Renal cortical epithelial cell (primary cell): ENCODE results near the gene TOR1A. TPM values are rescaled to one million over a fixed set of nuclear protein-coding genes. Genes with fewer than 3 reads are reported as not detected.

Experiments
- DNase-seq: peaks from one replicate; pipeline ENCODE4 v3.0.0-alpha.2; 2011; ENCODE audit warnings: low read depth
- total RNA-seq: library from RNA; depleted of rRNA; stranded (reverse); fragments of >200 nt; gene quantifications from 2 replicates; pipeline ENCODE4 v1.2.3, GENCODE V29; 2014

Gene TOR1A
- total RNA-seq, 1 donor from 2014 or later = 48.4 TPM

DNA sequence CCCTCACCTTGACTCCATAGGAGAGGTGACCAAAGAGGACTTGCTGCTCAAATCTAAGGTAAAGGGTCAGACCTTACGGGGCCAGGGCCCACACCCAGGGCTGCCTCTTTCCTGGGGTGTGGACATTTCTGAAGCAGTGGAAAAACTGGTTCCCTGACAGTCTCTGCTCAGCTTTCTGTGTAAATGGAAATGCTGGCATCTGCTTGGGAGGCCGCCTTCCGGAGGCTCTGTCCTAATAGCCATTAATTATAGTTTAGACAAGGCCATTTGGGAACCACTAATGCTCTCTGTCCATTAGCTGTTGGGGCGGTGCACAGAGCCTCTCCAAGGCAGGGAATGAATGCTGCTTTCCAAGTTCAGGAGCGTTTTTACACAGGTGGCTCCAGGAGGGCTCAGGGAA, 28.6 kb upstream of the TOR1A start:
- DNase-seq = no peak

DNA sequence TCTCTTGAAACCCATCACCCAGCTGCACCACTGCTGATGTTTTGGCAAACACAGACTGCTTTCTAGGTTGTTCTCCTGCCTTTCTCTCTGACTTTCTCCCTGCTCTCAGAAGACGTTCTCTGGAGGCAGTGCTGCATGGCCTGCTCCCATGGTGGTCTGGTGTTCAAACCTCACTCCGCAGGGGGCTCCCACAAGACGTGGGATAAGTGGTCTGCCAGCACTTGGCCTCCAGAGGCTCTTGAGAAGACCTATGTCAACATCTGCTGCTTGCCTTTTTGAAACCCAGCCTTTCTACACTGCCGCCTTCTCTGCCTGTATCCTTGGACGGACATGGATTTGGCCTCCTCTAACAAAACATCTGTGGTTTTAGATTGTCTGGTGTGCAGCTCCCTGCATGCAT, 27.9 kb upstream of the TOR1A start:
- no peak for DNase-seq

DNA sequence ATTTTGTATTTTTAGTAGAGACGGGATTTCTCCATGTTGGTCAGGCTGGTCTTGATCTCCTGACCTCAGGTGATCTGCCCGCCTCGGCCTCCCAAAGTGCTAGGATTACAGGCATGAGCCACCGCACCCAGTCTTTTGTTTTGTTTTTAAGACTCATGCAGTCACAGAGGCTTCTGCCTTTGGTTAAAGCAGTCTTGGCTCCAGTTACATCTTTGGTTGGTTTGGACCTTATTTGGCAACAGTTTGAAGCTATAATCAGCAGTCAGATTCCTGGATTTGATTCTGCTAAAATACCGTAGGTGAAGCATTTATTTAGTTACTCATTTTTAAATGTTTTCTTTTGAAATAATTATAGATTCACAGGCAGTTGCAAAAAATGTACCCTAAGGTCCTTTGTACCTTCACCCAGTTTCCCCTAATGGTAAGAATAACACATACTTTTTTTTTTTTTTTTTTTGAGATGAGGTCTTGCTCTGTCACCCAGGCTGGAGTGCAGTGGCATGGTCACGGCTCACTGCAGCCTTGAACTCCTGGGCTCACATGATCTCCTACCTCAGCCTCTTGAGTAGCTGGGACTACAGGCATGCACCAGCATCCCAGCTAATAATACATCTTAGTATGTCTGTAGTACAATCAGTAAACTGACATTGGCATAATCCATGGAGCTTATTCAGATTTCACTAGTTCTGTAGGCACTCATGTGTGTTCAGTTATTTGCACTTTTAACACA, 27.1 kb upstream of the TOR1A start:
- DNase-seq = peak; percentile 77

DNA sequence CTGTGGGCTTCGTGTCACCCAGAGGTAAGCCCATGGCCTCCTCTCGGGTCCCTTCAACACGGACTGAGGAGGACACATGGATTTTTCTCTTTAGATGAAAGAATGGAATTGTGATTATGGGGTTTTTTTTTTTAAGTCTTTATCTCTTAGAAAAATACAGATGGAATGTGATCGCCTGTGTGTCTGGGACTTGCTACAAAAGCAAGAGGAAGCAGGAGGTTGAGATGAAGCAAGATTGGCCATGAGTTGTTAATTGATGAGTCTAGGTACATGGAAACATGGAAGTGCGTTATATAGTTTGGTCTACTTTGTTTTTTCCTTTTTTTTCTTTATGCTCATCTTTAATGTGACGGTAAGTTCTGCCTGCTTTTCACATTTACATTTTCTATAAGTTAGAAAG, 26.0 kb upstream of the TOR1A start:
- DNase-seq = no peak

DNA sequence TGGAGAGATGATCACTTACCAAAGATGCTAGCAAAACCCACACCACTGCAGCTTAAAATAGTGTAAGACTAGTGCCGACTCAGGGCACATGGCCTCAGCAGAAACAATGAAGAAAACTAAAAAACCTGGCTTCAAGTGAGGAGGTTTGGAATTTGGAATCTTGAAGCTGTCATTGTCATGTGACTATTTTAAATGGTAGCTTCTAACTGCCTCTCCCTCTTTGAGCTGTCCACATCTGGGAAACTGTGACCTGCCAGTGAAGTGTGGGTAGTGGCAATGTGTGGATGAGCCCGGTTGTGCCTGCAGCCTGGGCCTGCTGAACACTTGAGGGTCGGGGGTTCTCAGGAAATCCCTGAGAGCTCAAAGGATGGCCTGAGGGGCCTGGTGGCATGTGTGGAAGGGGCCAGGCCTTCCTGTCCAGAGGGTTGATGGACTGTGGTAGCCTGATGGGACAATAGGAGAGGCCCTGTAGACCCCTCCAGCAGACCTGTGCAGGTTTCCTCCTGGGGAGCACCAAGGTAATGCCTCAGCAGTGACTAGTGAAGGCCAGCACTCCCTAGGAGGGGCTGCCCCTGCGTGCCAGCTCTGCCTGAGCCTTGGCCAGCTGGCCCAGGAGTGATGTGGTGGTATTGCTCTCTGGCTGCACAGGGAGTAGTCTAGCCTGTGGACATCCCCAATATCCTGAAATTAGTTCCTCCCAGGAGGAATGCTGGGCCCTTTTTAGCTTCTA, 24.9 kb upstream of the TOR1A start:
- DNase-seq = no peak

DNA sequence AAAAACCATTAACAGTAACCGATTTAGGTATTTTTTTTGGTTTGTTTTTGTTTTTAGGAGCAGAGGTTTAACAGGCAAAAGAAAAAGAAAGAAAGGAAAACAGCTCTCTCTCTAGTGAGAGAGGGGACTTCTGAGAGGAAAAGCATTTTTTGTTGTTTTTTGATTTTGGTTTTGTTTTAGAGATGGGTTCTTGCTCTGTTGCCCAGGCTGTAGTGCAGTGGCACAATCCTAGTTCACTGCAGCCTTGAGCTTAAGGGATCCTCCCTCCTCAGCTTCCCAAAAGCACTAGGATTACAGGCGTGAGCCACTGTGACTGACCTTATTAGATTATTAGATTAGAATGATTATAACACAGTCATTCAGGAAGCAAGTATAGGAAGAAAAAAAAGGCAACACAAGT, 21.4 kb upstream of the TOR1A start:
- DNase-seq = no peak

DNA sequence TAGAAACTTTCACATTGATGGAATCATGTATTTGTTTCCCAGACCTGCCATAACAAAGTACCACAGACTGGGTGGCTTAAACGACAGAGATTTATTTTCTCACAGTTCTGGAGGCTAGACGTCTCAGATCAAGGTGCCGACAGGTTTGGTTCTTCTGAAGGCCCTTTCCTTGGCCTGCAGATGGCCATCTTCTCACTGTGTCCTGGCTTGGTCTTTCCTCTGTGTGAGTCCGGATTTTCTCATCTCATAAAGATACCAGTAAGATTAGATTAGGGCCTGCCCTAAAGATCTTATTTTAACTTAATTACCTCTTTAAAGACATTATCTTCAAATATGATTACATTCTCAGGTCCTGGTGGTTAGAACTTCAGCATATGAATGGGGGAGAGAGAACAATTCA, 17.1 kb upstream of the TOR1A start:
- DNase-seq = no peak

DNA sequence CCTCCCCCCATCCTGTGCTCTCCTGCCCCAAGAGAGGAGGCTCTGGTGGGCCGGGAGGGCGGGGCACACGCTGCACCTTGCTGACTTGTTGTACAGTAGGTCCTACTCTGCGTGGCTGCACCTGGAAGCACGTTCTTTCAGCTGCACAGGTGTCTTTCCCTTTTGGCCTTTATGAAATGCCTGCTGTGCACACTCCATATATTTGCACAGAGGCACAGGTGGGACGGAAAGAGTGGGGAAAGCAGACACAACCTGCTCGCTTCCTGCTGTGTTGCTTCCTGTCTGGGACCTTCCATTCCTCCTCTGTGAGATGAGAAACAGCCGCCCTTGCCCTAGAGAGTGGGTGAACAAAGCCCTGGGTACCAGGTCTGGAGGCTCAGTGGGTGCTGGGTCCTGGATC, 16.1 kb upstream of the TOR1A start:
- DNase-seq = no peak

DNA sequence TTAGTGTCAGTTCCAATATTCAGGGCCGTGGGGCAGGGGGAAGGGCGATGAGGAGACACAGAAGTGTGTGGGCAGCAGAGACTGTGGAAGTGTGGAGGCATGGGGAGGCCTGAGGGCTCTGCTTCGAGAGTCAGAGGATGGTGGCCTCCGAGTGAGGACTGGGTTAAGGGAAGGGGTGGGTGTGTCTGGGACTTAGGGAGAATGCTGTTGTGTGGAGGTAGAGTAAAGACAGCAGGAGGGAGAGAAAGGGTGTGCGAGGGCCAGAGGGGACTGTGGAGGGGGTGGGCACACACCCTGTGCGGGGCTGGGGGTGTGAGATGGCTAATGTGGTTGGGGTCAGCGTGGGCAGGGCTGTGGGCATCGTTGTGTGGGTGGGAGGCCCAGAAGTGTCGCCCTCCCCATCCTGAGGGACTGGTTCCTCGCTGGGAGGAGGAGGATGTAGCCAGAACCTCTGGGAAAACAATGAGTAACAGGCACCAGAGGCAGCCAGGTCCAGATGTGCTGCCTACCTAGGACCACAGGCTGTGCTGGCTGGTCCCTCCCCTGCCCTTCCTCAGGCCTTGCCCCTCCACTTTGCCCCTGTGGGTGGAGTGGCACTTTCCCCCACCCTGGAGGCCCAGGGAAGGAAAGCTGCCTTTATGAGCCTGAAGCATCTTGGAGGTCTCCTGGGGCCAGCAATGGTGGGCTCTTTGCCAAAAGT, 15.5 kb upstream of the TOR1A start:
- DNase-seq = no peak

DNA sequence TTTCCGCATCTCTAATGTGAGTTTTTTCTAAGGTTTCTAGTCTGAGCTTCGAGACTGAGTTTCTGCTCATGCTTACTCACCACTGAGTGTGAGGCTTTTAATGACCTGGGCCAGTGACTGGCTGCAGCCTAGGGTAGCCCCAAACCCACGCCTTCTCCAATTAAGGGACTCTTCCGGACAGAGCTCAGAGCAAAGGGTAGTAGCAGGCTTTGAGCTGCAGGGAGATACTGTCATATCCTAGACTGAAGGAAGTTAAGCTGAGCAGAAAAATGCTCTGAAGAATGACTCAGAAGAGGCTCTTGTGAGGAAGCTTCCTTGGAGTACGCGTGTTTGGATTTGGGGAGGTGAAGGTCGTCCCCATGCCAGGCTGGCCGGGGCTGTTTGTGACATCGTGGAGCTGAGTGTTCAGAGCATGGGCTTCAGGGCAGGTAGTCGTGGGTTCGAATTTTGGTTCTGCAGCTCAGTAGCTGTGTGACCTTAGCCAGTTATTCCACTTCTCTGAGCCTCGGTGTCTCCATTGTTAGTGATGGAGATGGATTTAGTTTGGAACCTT, 14.8 kb upstream of the TOR1A start:
- peak; percentile 24 for DNase-seq

DNA sequence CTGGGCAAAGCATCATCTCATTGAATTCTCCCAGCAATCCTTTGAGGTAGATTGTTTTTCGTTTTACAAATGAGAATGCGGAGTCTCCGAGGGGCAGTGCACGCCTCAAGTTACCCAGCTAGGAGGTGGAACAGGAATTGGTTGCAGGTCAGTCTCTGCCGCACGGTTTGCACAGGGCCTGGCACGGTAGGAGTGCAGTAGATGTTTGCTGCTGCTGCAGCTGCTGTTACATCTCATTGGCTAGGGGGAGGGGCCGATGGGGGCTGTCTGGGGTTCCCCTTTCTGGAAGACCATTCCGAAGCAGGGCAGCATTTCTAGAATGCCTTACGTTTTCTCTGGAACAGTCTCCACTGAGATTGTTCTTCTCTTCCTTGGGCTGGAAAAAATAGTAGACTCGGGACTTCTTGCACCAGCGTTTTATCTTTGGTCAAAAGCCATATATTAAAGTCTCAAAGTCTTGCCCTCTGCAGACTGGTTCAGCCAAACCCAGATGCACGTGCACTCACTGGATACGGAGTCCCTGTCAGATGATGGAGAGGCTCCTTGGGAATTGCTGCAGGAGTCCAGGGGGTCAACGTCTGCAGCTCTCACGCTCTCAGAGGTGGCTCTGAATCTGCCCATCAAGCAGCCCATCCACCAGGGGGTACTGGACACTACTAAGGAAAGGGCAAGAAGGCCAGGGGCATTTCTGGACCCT, 12.5 kb upstream of the TOR1A start:
- DNase-seq = no peak

DNA sequence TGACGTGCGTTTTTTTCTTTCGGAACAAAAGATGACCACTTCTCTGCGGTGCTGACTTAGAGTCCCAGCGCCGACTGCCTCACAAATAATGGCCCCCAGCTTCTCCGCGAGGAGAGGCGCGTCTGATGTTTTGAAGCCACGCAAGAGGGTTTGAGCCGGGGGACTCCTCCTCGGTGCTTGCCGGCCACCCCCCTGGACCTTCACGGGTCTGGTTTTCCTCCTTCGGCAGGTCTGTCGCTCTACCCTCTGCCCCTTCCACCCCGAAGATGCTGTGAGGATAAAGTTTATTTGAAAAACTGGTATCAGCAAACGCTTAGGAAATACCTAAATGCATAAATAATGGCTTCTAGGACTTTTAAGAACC, 11.9 kb upstream of the TOR1A start:
- peak; percentile 9 for DNase-seq

DNA sequence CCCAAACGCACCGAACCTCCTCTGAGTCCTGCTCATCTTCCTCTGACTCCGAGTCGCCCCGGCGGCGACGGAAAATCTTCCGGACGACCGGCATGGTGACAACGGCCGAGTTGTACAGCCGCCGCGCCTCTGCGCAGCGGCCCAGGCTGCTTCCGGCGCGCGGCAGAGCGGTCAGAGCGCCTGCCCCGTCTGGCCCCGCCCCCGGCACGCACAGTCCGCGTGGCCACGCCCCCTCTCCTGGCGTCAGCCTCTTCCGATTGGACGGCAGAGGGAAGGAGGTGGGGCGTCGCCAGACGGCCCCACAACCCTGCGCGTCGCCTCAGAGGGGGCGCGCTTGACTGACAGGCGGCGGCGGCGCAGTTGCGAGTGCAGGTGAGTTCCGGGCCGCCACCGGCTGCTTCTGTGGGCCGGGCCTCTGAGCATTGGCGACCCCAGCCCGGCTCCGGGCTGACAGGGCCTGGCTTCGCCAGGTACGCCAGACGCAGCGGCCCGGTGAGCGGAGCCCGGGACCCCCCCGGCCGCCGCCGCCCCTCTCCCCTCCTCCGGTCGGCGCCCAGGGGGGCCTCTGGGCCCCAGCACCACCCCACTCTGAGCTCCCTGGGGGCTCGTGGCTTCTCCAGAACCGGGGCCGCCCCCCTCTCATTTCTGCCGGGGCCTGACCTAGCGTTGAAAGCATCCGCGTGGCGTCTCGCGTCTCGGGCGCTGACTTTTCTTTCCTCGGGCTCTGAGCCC, 11.4 kb upstream of the TOR1A start, which contains the start of the genes C9orf78 and USP20:
Gene C9orf78, minus strand, starts transcription at position 148 of the 732 bp plus-strand sequence. Its CDS starts 54 bp downstream, at position 94.
Gene USP20, plus strand, starts transcription at position 331 of the 732 bp plus-strand sequence. CDS start 17,098 bp downstream, outside the sequence.
- peak; percentile 84 for DNase-seq

DNA sequence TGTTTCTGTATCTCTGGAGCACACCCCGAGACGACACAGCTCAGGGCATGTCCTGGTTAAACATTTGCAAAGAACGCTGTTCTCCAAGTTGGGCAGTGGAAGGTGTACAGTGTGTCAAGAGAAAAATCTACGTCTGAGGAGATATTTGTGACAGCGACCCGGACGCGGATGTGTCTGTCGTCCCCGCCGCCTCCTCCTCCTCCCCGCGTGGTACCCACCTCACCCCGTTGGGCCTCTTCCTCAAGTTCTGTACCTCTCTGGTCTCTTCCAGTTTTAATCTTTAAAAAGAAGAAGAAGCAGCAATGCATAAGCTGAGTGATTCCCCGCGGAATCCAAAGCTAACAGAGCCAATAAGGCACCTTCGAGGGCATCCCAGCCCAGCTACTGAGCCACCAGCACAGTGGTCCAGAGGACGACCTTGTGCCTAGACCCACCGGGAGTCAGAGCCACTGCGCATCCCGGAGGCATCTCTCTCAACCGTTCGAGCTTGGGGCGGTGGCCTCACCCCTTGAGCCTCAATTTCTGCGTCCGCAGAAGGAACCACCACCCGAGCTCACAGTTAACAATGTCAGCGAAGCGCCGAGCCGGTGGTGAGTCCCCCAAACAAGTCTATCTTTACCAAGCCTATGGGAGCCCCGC, 10.7 kb upstream of the TOR1A start:
- peak; percentile 27 for DNase-seq

DNA sequence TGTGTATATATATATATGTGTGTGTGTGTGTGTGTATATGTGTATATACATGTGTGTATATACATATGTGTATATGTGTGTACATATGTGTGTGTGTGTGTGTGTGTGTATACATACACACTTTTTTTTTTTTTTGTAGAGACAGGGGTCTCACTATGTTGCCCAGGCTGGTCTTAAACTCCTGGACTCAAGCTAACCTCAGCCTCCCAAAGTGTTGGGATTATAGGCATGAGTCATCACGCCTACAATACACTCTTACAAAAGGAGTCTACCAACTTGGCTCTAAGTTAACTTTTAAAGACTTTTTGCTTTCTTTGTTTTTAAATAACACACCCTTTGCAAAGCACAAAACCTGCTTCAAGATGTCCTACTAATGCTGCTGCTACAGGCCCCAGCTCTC, 9.0 kb upstream of the TOR1A start:
- DNase-seq = peak; percentile 14

DNA sequence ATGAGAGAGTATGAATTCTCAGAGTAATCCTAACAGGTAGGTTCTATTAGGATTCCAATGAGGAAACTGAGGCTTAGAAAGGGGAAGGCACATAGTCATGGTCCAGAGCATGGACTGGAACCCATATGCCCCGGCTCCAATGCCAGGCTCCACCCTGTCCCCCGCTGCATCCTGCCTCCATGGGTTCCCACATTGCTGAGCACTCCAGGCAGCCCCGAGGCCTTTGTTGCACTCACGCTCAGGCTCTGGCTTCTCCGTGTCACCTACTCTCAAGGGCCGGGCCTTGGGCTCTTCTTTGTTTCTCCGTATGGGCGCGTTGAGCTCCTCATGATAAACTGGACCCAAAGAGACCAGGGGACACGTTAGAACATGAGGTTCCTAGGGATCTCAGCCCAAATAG, 5.0 kb upstream of the TOR1A start:
- DNase-seq = no peak

DNA sequence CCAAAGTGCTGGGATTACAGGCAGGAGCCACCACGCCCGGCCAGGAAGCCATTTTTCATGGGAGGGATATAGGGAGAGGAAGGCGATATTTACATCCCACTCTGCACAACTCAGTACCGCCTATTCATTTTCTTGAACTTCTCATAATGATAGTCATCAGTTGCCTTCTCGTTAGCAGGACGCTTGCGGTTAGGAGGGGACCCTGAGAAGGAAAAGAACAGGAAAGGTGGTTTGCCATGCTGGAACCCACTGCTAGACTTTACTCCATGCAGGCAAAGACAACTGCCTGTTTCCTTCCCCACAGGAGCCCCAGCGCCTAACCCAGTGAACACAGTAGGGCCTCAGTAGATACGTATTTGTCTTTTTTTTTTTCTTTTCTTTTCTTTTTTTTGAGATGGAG, 4.1 kb upstream of the TOR1A start:
- no peak for DNase-seq

DNA sequence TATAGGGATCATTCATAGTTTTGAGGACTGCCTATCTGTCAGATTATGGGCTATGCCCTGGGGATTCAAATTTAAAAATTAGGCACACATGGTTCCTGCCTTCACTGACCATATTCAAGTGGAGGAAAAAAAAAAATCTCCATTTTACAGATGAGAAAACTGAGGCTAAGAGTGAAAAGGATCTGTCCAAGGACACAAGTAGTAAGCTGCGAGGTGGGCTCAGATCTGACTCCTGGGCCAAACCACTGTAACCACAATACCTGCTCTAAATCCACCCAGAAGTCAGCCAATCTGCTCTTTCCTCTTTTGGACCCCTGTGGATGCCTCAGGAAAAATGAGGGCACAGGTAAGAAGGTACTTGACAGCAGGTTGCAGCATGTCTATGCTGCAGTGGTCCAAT, 2.8 kb upstream of the TOR1A start:
- no peak for DNase-seq

DNA sequence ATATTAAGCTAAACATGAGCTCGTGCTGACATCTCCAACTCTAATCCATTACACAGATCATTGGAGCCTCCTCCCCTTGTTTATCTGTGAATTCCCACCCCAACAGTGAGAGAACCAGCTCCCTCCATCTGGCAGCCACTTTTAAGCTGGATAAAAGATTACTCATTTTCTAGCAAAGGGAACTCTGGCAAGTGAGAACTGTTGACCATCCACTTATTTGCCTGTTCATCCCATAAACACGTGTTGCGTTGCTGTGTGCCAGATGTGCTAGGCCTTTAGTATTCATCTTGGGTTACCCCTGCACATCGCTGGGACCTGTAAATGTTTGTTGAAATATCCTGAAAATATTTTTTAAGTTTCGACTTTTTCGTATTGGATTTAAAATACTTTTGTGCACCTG, 2.4 kb upstream of the TOR1A start:
- DNase-seq = no peak

DNA sequence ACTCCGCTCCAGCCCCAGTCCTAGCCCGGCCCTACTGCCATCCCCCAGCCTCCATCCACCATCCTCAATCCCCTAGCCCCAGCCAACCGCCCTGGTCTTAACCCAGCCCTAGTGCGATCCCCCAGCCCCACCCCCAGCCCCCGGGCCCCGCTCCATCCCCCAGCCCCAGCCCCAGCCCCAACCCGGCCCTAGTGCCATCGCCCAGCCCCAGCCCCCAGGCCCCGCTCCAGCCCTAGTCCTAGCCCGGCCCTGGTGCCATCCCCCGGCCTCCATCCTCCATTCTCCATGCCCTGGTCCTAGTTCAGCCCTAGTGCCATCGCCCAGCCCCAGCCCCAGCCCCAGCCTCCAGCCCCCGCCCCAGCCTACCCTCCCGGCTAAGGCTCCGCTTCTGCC, 398 bp downstream of the TOR1A start:
- DNase-seq = no peak
